ENCODE results near the gene TMEM63C.
"Not testable (repeated sequence)": the region's sequence is repeated elsewhere in the genome, so short reads cannot be mapped to it uniquely, and the experiment has no call there.

The TMEM63C gene

GRCh38 chr14:77155083-77155482 is 26.5 kb upstream of the TMEM63C start:
- no peak for DNase-seq

DNA sequence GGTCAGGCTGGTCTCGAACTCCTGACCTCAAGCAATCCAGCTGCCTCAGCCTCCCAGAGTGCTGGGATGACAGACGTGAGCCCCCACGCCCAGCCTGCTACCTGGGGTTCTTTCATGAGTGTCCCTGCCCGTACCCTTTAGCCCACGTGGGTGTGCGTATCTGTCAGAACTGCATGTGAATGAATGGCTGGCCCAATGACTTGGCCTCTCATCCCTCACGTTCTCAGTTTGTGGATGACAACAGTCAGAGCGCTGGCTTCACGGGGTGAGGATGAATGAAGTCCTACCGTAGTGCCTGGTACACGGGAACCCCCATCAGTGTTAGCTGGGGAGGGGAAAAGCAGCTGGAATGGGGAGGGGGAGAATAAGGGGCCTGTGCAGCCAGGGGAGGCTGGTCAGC is 23.9 kb upstream of the TMEM63C start:
- no peak for DNase-seq

DNA sequence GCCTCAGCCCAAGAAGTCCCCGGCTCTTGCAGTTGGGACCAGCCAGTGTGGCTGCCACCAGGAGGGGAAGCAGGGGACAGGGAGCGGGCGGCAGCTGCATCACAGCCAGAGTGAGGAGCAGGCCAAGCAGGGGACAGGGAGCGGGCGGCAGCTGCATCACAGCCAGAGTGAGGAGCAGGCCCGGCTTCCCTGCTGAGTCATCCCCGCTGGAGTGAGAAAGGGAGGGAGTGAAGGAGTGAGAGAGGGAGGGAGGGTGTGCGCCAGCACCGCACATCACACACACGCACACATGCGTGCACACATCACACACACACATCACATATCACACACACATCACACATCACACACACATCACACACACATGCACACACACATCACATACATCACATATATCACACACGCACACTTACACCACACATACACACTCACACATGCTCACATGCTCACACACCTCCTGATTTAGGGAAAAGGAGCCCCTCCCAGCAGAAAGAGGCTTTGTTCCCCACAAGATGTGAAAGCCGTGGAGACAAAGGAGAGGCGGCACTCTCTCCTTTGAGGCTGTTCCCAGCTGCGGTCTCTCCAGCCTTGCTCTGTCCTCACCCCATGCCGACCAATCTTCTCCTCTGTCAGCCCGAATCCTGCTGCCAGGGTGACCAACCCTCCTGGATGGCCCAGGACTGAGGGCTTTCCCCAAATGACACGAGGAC is 23.3 kb upstream of the TMEM63C start:
- no peak for DNase-seq

DNA sequence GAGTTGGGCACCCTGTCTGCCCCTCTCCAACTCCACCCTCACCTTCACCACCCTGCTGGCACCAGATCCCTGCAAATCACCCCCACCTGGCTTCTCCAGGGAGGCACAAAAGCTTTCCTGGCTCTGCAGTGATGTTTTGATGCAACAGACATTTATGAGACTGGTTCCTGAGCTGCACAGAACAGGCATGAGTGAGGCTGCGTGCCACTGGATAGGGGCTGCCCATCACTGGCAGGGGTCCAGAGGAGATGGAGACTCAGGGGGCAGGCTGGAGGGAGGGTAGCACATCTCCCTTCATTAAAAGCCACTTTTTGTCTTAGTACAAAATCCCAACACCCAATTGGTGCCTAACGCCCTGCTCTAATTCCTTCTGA is 22.7 kb upstream of the TMEM63C start:
- DNase-seq = no peak

- DNase-seq = no peak
These were observed 20.6 kb upstream of the TMEM63C start for GRCh38 chr14:77161011-77161410.

DNA sequence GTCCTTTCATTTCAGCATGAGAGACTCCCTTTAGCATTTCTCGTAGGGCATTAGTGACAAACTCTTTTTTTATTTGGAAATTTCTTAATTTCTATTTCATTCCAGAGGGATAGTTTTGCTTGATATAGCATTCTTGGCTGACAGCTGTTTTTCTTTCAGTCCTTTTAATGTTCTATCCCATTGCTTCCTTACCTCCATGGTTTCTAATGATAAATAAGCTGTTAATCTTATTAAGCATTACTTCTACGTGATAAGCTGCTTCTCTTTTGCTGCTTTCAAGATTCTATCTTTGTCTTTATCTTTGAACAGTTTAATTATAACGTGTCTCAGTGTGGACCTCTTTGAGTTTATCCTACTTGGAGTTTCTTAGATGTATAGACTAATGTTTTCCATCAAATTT is 11.6 kb upstream of the TMEM63C start:
- DNase-seq = no peak

- no peak for DNase-seq
These were observed 8.7 kb upstream of the TMEM63C start for GRCh38 chr14:77172916-77173315.

DNA sequence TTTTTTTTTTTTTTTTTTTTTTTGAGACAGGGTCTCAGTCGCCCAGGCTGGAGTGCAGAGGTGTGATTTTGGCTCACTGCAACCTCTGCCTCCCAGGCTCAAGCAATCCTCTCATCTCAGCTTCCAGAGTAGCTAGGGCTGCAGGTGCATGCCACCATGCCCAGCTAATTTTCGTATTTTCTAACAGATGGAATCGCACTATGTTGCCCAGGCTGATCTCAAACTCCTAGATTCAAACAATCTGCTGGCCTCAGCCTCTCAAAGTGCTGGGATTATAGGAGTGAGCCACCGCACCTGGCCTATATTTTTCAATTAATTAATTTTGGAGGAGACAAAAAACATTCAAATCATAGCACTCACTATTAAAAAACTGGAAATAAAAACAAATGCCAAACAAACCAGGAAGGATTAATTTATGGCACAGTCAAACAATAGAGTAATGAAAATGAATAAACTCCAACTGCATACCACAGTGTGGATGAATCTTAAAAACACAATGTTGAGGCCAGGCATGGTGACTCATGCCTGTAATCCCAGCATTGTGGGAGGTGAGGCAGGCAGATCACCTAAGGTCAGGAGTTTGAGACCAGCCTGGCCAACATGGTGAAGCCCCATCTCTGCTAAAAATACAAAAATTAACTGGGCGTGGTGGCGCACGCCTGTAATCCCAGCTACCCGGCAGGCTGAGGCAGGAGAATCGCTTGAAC is 7.5 kb upstream of the TMEM63C start:
- DNase-seq = not testable (repeated sequence)

DNA sequence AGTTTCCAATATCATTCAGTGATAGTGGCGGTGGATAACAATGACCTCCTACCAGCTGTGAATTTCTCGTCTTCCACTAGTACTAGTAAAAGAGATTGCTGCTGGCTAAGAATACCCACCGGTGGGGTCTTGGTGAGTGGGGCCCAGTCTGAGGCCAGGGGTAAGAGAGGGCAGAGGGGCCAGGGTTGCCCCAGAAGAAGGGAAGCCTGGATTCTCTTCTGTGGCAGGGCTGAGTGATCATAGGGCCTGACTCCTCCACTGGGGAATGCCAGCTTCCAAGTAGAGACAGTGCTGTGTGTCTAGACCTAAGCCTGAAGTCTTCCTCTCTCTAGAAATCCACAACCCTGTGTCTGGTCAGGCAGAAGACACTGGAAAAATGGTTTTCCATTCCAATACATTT is 5.8 kb upstream of the TMEM63C start:
- no peak for DNase-seq

- no peak for DNase-seq
These were observed 3.9 kb upstream of the TMEM63C start for GRCh38 chr14:77177702-77178101.

- no peak for DNase-seq
These were observed 2.9 kb upstream of the TMEM63C start for GRCh38 chr14:77178656-77179055.

GRCh38 chr14:77180726-77181602 is 634 bp upstream of the TMEM63C start:
- DNase-seq = no peak

DNA sequence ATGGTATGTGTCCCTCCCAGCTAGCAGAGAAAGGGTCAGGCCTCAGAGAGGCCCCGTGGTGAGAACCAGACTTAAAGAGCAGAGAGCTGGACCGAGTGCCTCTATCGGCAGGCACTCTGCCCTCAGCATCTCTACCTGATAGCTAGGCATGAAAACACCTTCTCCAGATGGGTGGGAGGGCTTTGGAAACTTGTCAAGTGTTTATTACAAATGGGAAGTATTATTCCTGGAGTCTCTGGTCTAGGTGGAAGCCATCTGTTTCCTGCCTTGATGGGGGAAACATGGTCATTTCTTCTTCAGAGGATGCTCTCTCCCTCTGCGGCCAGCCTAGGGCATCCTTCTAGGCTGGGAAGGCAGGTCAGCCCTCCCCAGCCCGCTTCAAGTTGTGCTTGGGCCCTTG is 2.3 kb downstream of the TMEM63C start:
- no peak for DNase-seq

DNA sequence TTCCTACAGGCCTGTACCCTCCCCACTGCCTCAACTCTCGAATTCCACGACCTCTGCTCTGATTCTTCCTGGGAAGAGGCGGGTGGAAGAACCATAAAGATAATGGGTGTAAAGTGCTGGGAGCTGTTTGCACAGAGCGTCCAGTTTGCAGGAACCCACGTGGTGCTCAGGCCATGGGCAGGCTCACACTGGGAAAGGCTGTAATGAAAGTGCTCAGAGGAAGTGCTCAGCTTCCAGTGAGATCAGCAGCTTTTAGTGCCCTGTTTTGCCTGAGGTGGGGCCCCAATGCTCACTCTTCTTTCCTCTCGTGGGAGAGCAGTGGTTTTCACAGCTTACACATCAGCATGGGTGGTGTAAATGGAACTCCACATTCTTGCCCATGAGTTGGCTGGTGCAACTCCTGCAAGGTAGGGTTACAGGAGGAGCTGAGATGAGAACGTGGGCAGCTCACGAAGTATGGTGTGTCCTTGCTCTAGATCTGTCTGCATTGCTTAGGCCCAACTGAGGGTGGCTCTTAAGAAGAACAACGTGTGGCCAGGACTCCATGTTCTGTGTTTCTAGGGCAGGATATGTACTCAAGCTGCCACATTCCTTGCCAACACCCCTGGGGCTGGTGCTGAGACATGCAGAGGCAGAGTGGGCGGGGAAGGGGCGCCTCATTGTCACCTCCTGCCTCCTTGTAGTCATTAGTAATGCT is 2.9 kb downstream of the TMEM63C start:
- DNase-seq = no peak

GRCh38 chr14:77185093-77185465 is 3.5 kb downstream of the TMEM63C start:
- no peak for DNase-seq

- DNase-seq = no peak
These were observed 5.5 kb downstream of the TMEM63C start for GRCh38 chr14:77186911-77187648.

DNA sequence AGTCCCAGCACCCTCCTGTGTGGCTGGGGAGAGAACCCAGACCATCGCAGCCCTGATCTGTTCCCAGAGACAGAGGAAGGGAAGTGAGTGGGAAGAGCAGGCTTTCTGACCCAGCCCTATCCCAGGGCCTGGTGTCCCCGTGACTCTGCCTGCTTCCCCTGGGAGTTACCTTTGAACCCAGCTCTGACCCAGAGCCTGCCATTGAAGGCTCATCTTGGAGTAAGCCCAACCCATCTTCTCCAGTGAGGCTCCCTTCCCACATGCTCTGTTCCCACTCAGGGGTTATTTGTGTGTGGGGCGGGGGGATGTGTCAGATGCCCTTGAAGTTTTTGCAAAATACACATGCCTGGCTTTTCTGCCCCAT is 6.0 kb downstream of the TMEM63C start:
- no peak for DNase-seq

DNA sequence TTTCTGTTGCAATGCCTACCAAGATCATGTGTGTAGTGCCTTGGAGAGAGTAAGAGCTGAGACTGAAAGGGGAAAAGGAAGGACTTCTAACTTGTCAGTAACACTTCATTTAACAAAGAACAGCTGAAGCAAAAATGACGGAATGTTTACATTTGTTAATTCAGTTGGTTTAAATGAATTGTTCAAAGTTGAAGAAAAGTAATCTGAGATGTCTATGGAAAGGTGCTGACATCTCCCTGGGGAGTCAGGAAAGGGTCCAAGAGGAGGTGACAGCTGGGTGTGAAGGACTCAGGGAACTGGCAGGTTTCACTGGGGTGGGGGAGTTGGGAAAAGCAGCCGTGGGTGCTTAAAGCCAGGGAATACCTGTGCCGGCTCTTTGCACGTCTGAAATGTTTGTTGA is 7.9 kb downstream of the TMEM63C start:
- DNase-seq = no peak

GRCh38 chr14:77190977-77191376 is 9.4 kb downstream of the TMEM63C start:
- DNase-seq = no peak

DNA sequence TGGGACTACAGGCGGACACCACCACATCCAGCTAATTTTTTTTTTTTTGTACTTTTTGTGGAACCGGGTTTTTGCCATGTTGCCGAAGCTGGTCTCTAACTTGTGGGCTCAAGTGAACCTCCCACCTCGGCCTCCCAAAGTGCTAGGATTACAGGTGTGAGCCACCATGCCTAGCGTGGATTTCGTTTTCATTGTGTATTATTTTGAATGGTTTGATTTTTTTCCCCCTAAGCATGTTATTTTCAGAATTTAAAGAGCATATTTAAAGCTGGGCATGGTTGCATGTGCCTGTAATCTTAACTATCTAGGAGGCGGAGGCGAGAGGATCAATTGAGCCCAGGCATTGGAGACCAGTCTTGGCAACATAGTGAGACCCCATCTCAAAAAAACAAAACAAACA is 13.1 kb downstream of the TMEM63C start:
- DNase-seq = no peak

DNA sequence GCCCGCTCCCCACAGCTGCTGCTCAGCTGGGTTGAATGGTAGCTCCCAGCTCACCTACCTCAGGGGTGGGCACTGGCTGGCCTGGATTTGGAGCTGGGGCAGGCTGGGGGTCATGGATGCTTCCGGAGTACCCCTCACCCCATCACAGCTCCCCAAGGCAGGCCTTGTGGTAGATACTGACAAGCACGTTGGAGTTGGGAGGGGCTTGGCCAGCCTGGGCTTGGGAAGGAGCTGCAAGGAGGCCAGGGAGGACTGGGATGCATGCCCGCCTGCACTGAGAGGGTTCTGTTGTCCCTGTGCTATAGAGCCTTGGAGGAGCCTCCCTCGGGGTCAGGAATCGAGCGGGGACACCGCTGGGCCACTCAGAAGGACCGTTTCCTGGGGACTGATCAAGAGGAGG is 14.2 kb downstream of the TMEM63C start:
- DNase-seq = no peak

DNA sequence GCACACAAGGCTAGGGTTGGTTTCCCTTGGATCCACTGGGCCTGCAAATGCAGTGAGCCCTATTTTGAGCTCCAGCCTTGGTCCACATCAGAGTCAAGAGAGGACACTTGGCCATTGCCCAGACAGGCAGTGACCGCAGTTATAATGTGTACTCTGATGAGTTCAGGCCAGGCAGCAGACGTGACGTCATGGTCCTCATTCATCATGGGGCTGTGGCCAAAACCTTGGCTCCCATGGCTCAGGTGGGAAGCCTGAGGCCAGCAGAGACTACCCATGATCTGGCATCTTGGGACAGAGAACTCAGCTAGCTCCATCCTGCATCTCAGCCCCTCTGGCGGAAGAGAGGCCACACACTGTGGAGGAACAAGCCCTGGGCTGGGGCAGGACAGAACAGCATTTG is 16.4 kb downstream of the TMEM63C start:
- no peak for DNase-seq

DNA sequence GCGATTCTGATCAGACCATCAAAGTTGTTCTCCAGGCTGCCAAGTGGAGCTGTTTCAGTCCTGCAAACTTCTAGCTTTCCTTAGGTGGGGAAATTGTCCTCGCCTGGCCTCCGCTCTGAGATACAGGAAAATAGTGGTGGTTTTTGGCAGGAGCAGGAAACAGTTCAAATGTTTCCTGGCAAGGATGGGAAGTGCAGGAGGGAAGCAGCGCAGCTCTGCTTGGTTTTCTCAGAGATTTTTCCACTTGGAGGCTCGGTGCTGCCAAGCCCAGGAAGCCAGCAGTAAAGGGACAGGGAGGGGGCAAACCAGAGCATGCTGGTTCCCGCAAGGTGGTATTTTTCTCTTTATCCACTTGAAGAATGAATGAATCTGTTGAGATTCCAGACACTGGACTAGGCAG is 17.0 kb downstream of the TMEM63C start:
- no peak for DNase-seq
